GM12878 (cell line): ENCODE measurements around the gene VIPAS39. TPM values are rescaled to one million over a fixed set of nuclear protein-coding genes. Genes with fewer than 3 reads are reported as not detected.

Source experiments
- ATAC-seq: fragments of 200-7000 bp; cut with Tn5 transposase; 3 replicates; pipeline ENCODE4 v1.9.1; 2020; ENCODE audit warnings: mild to moderate bottlenecking, moderate library complexity
- BruUV-seq: library from RNA; stranded (reverse); fragments of 400-500 nt; replicated peaks from 2 replicates; lab custom pipeline; 2021; lab: Mats Ljungman, UMichigan
- CTCF ChIA-PET: fragments of 300-600 bp; sonication (Branson Sonifier 250); formaldehyde crosslinking; extraction: SDS; loops from one replicate; lab custom pipeline; 2021; ENCODE audit warnings: inconsistent platforms; lab: Yijun Ruan, JAX
- POLR2A ChIA-PET: fragments of 350-600 bp; formaldehyde crosslinking; extraction: SDS; loops from one replicate; lab custom pipeline; 2021; ENCODE audit warnings: inconsistent platforms; lab: Charles Lee
- RAD21 ChIA-PET: fragments of 300-600 bp; sonication (Branson Sonifier 250); formaldehyde crosslinking; loops from one replicate; lab custom pipeline; 2023; ENCODE audit warnings: antibody characterized with exemption; ENCODE audit not compliant: unreplicated experiment; lab: Charles Lee
- SMC1A ChIA-PET: fragments of 300-600 bp; sonication (Branson Sonifier 250); formaldehyde crosslinking; loops from one replicate; lab custom pipeline; 2023; ENCODE audit not compliant: unreplicated experiment, uncharacterized antibody; lab: Charles Lee
- DNase-seq: peaks from one replicate; pipeline ENCODE4 v3.0.0-alpha.2; 2011; ENCODE audit warnings: low read depth, low spot score
- FAIRE-seq: peaks from 3 replicates; lab custom pipeline; 2011; peaks lifted over from hg19 to GRCh38; lab: Jason Lieb, UNC
- H2AFZ ChIP-seq: 2 replicates; pipeline ENCODE4 v1.6.0; 2011; ENCODE audit warnings: low read depth, low read length, control low read depth; ENCODE audit not compliant: control insufficient read depth
- H3K27ac ChIP-seq: 2 replicates; pipeline ENCODE4 v1.5.1; 2011; ENCODE audit warnings: control low read depth; ENCODE audit not compliant: control insufficient read depth, insufficient read depth
- H3K27me3 ChIP-seq, 2 experiments: replicated peaks in 1 of 2; 2 replicates each; pipeline versions ENCODE4 v1.6.0 to v1.6.1; 2011; ENCODE audit warnings: low read length in 1 of 2; ENCODE audit not compliant: control insufficient read depth in 2 of 2, insufficient read depth in 2 of 2
- H3K36me3 ChIP-seq, 2 experiments: 2 replicates each; pipeline ENCODE4 v1.5.1; 2011; ENCODE audit warnings: low read length in 1 of 2; ENCODE audit not compliant: control insufficient read depth in 2 of 2, insufficient read depth in 2 of 2
- H3K4me1 ChIP-seq: 2 replicates; pipeline ENCODE4 v1.6.1; 2011; ENCODE audit warnings: mild to moderate bottlenecking, low read length, moderate library complexity, mixed read lengths; ENCODE audit not compliant: control insufficient read depth, insufficient read depth
- H3K4me2 ChIP-seq: 2 replicates; pipeline ENCODE4 v1.6.0; 2011; ENCODE audit warnings: control low read depth; ENCODE audit not compliant: control insufficient read depth, insufficient read depth
- H3K4me3 ChIP-seq: fragments of 200-600 bp; sonication (generic); 2 replicates; pipeline ENCODE4 v1.5.1; 2016
- H3K79me2 ChIP-seq: 2 replicates; pipeline ENCODE4 v1.6.0; 2011; ENCODE audit warnings: low read length; ENCODE audit not compliant: control insufficient read depth, insufficient read depth
- H3K9ac ChIP-seq: 2 replicates; pipeline ENCODE4 v1.8.0; 2011; ENCODE audit warnings: low read length, control low read depth, mixed read lengths; ENCODE audit not compliant: control insufficient read depth, insufficient read depth
- H3K9me3 ChIP-seq: replicated peaks from 3 replicates; pipeline ENCODE4 v1.5.1; 2011; ENCODE audit warnings: mild to moderate bottlenecking, low read length; ENCODE audit not compliant: control insufficient read depth, insufficient read depth
- H4K20me1 ChIP-seq: 2 replicates; pipeline ENCODE4 v1.6.0; 2011; ENCODE audit not compliant: control insufficient read depth, insufficient read depth
- E4F1 ChIP-seq: fragments of 450-650 bp; IDR thresholded peaks from 2 replicates; pipeline ENCODE4 v1.6.1; 2018; ENCODE audit warnings: borderline replicate concordance, mild to moderate bottlenecking; ENCODE audit not compliant: partially characterized antibody
- SUZ12 ChIP-seq: fragments of 200-600 bp; sonication (generic); IDR thresholded peaks from one replicate; pipeline ENCODE4 v1.6.1; 2018; ENCODE audit warnings: antibody characterized with exemption, mild to moderate bottlenecking; ENCODE audit not compliant: unreplicated experiment
- WGBS: methylation state at CpG from one replicate; pipeline ENCODE4 v1.1.6; 2016; ENCODE audit warnings: low lambda C conversion rate; ENCODE audit not compliant: insufficient replicate concordance, insufficient coverage; ENCODE audit errors: missing lambda C conversion rate; 5-methylcytosine and 5-hydroxymethylcytosine counted together
- in situ Hi-C: fragments of 300-500 bp; cut with MboI; formaldehyde crosslinking; loops from 9 replicates; pipeline ENCODE4 v1.14.3; 2018; ENCODE audit warnings: mixed read lengths
- intact Hi-C: fragments of 100-400 bp; cut with micrococcal nuclease; formaldehyde crosslinking; loops from one replicate; pipeline ENCODE4 v1.14.2; 2022; ENCODE audit not compliant: unreplicated experiment
- polyA plus RNA-seq, 11 experiments: library from polyadenylated mRNA; depleted of rRNA in 4 of 11; unstranded in 6 of 11; stranded (reverse) in 5 of 11; fragments of >200 nt; fragmentation: Nextera tagmentation in 4 of 11; fragmentation: Illumina TruSeq in 1 of 11; extraction: Ambion mirVana in 4 of 11; extraction: Trizol in 1 of 11; gene quantifications; 1 replicate in 1 of 11; 2 replicates in 10 of 11; pipeline versions ENCODE4 v1.2.1 to v1.2.3, GENCODE V29; 2011 to 2016; ENCODE audit warnings: inconsistent platforms in 2 of 11, missing spikeins in 2 of 11, low read depth in 1 of 11
- total RNA-seq, 4 experiments: library from RNA; depleted of rRNA in 3 of 4; stranded (reverse); fragments of >200 nt in 3 of 4; fragmentation: Illumina TruSeq in 1 of 4; extraction: Trizol in 1 of 4; gene quantifications; 2 replicates each; pipeline versions ENCODE4 v1.2.1 to v1.2.3, GENCODE V29; 2013 to 2021

The VIPAS39 gene
- total and polyA plus RNA-seq, 10 of the 15 experiments (the other 5 are each of a cell fraction or from before 2014, with no cell fraction given), result 6.7 to 38.8 (median 18.5) TPM

DNA sequence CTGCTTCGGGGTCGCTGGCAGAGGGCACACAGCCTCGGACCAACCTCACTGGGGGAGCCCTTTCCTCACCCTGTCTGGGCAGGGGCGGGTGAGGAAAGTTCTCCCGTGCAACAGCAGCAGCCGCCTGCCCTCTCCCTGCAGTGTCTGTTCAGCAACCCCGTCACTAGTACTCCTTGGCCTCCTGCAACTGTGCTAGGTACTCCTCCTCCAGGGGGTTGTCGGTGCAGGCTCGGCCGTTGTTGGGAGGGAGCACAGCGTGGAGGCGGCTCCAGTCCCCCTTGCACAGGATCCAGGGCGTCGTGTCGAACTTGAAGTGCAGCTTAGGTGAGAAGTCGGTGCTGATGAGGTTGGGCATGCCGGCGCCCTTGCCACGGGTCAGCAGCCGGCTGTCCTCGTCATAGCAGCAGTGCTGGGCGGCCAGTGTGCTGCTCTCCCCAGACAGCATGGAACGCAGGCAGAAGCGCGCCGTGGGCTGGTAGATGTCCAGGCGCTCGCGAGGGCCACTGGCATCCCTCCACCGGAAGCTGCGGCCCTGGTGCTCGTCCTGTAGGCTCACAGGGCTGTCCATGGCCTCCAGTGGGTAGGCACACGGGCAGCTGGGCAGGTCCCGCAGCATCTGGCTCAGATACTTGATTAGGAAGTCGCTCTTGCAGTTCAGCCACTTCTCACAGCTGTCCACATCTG lies 18.2 kb upstream of the VIPAS39 start:
- H3K79me2 ChIP-seq, result no peaks in the 10 kb centered on the region
- no peak overlapping the region for H3K27ac ChIP-seq
- ATAC-seq, result no peak
- RAD21 ChIA-PET, result interaction anchor here (1.5 kb wide), 1 partner anchor 16 kb away, joined by 4 read pairs; no protein-coding TSS in a partner anchor
- H3K4me2 ChIP-seq, result no peak overlapping the region
- CTCF ChIA-PET, result interaction anchor here (9.3 kb wide), 1 partner anchor 16 kb away, joined by 40 read pairs; no protein-coding TSS in a partner anchor
- no peaks in the 10 kb centered on the region for H3K36me3 ChIP-seq
- 64% methylated on average over 35 of the region's 35 CpGs for WGBS
- H3K27me3 ChIP-seq, result no peaks in the 10 kb centered on the region; a peak in 1 of 4 replicates
- BruUV-seq, result no TSS peak
- POLR2A ChIA-PET, result no interaction called here
- no peaks in the 10 kb centered on the region for H3K9me3 ChIP-seq
- intact Hi-C loops, result no loop called here
- TF ChIP-seq SUZ12 (no peak), E4F1 (no peak)
- H4K20me1 ChIP-seq, result no peaks in the 10 kb centered on the region
- no peak for DNase-seq
- no peak for FAIRE-seq
- no peak overlapping the region for H2AFZ ChIP-seq
- H3K4me1 ChIP-seq, result peaks cover 8% of the 10 kb centered on the region
- in situ Hi-C loops, result no loop called here
- no peak overlapping the region for H3K4me3 ChIP-seq
- SMC1A ChIA-PET, result interaction anchor here (1.1 to 1.7 kb wide), 2 partner anchors 16 to 156 kb away, joined by 3 to 4 read pairs; no protein-coding TSS in a partner anchor
- H3K9ac ChIP-seq, result no peak overlapping the region
